Neural progenitor cell (in vitro differentiated cells): ENCODE measurements around the gene RAD51B. TPM values are rescaled to one million over a fixed set of nuclear protein-coding genes. Genes with fewer than 3 reads are reported as not detected.

Experiments
- DNase-seq: peaks from one replicate; pipeline ENCODE4 v3.0.0-alpha.2; 2016; ENCODE audit warnings: low spot score
- H2AFZ ChIP-seq: fragments of 200-600 bp; sonication (generic); replicated peaks from 2 replicates; pipeline ENCODE4 v1.6.1; 2016; ENCODE audit warnings: antibody characterized with exemption
- H3F3A ChIP-seq: fragments of 200-600 bp; sonication (generic); 2 replicates; pipeline ENCODE4 v1.6.1; 2016; ENCODE audit warnings: antibody characterized with exemption, low read depth
- H3K27ac ChIP-seq: fragments of 200-600 bp; sonication (generic); 2 replicates; pipeline ENCODE4 v1.5.1; 2016; ENCODE audit warnings: mild to moderate bottlenecking
- H3K27me3 ChIP-seq: fragments of 200-600 bp; sonication (generic); 2 replicates; pipeline ENCODE4 v1.6.1; 2016; ENCODE audit warnings: mild to moderate bottlenecking, moderate library complexity
- H3K36me3 ChIP-seq: fragments of 200-600 bp; sonication (generic); 2 replicates; pipeline ENCODE4 v1.5.1; 2016
- H3K4me1 ChIP-seq: fragments of 200-600 bp; sonication (generic); 2 replicates; pipeline ENCODE4 v1.6.1; 2016; ENCODE audit warnings: mixed run types
- H3K4me2 ChIP-seq: fragments of 200-600 bp; sonication (generic); 2 replicates; pipeline ENCODE4 v1.6.1; 2016
- H3K4me3 ChIP-seq: fragments of 200-600 bp; sonication (generic); 2 replicates; pipeline ENCODE4 v1.5.1; 2016
- H3K79me2 ChIP-seq: fragments of 200-600 bp; sonication (generic); 2 replicates; pipeline ENCODE4 v1.6.1; 2016; ENCODE audit warnings: low read depth
- H3K9ac ChIP-seq: fragments of 200-600 bp; sonication (generic); 2 replicates; pipeline ENCODE4 v1.6.1; 2016
- H3K9me3 ChIP-seq: fragments of 200-600 bp; sonication (generic); 2 replicates; pipeline ENCODE4 v1.5.1; 2016; ENCODE audit warnings: low read depth
- H4K20me1 ChIP-seq: fragments of 200-600 bp; sonication (generic); 2 replicates; pipeline ENCODE4 v1.6.1; 2016; ENCODE audit warnings: low read depth
- H3K27ac Mint-ChIP-seq: 3 replicates; pipeline ENCODE4 v1.8.0; 2021; ENCODE audit warnings: mixed read lengths
- H3K27me3 Mint-ChIP-seq: 2 replicates; pipeline ENCODE4 v1.8.0; 2022; ENCODE audit warnings: low read depth, mild to moderate bottlenecking, inconsistent platforms, moderate library complexity, mixed read lengths; ENCODE audit not compliant: insufficient read depth
- H3K36me3 Mint-ChIP-seq: 3 replicates; pipeline ENCODE4 v1.8.0; 2021; ENCODE audit warnings: mixed read lengths
- H3K4me1 Mint-ChIP-seq: 3 replicates; pipeline ENCODE4 v1.8.0; 2021; ENCODE audit warnings: mixed read lengths
- H3K4me3 Mint-ChIP-seq: 3 replicates; pipeline ENCODE4 v1.8.0; 2021; ENCODE audit warnings: mild to moderate bottlenecking, moderate library complexity, mixed read lengths
- H3K9me3 Mint-ChIP-seq: 3 replicates; pipeline ENCODE4 v1.8.0; 2020; ENCODE audit warnings: mixed read lengths
- CTCF ChIP-seq: fragments of 200-600 bp; sonication (generic); IDR thresholded peaks from 2 replicates; pipeline ENCODE4 v1.5.1; 2017; ENCODE audit warnings: antibody characterized with exemption, mild to moderate bottlenecking
- EZH2 ChIP-seq: fragments of 200-600 bp; sonication (generic); IDR thresholded peaks from 2 replicates; pipeline ENCODE4 v1.6.1; 2017; ENCODE audit warnings: antibody characterized with exemption, mild to moderate bottlenecking, moderate library complexity
- EZH2phosphoT487 ChIP-seq: fragments of 200-600 bp; sonication (generic); IDR thresholded peaks from 2 replicates; pipeline ENCODE4 v1.6.1; 2017; ENCODE audit warnings: antibody characterized with exemption
- total RNA-seq: library from RNA; depleted of rRNA; stranded (reverse); fragments of >200 nt; gene quantifications from 2 replicates; pipeline ENCODE4 v1.2.3, GENCODE V29; 2015; ENCODE audit warnings: low replicate concordance

The RAD51B gene
- total RNA-seq, 1 donor from 2014 or later = 50.5 TPM

- peaks cover 4% of the 10 kb centered on the region for H3K36me3 Mint-ChIP-seq
- H3K4me1 ChIP-seq = peaks cover 55% of the 10 kb centered on the region
- no peak overlapping the region for H3K4me2 ChIP-seq
- H3K9ac ChIP-seq = no peak overlapping the region
- H3K79me2 ChIP-seq = no peaks in the 10 kb centered on the region
- no peak for DNase-seq
- no peak overlapping the region for H3K27ac ChIP-seq
- no peak overlapping the region for H3K4me3 ChIP-seq
- H3K27me3 ChIP-seq = no peaks in the 10 kb centered on the region
- H3K27ac Mint-ChIP-seq = peak overlapping the region; percentile 83
- H3K9me3 Mint-ChIP-seq = peaks cover 7% of the 10 kb centered on the region
- H3F3A ChIP-seq = peaks cover 24% of the 10 kb centered on the region
- no peaks in the 10 kb centered on the region for H3K36me3 ChIP-seq
- peaks cover 96% of the 10 kb centered on the region for H3K4me1 Mint-ChIP-seq
- TF ChIP-seq EZH2 = no peak
- TF ChIP-seq CTCF = no peak
- TF ChIP-seq EZH2phosphoT487 = no peak
- H3K27me3 Mint-ChIP-seq = peaks cover 25% of the 10 kb centered on the region
- peak overlapping the region; percentile 41 for H3K4me3 Mint-ChIP-seq
- H2AFZ ChIP-seq = no peak overlapping the region
- H3K9me3 ChIP-seq = no peaks in the 10 kb centered on the region
- no peaks in the 10 kb centered on the region for H4K20me1 ChIP-seq
Measured at GRCh38 chr14:68687746-68688145, 868.2 kb downstream of the RAD51B start.

- no peaks in the 10 kb centered on the region for H3K36me3 ChIP-seq
- no peaks in the 10 kb centered on the region for H4K20me1 ChIP-seq
- no peaks in the 10 kb centered on the region for H3K79me2 ChIP-seq
- H3K27me3 ChIP-seq = no peaks in the 10 kb centered on the region
- H2AFZ ChIP-seq = no peak overlapping the region
- H3K36me3 Mint-ChIP-seq = peaks cover 4% of the 10 kb centered on the region
- no peak overlapping the region for H3K4me3 ChIP-seq
- DNase-seq = peak; percentile 40
- H3K27ac ChIP-seq = no peak overlapping the region
- H3K4me2 ChIP-seq = peak overlapping the region; percentile 30
- peaks cover 7% of the 10 kb centered on the region for H3K9me3 Mint-ChIP-seq
- H3K9me3 ChIP-seq = no peaks in the 10 kb centered on the region
- H3K4me3 Mint-ChIP-seq = peak overlapping the region; percentile 78
- peak overlapping the region; percentile 99 for H3K27ac Mint-ChIP-seq
- no peak overlapping the region for H3K9ac ChIP-seq
- peaks cover 96% of the 10 kb centered on the region for H3K4me1 Mint-ChIP-seq
- H3K4me1 ChIP-seq = peaks cover 47% of the 10 kb centered on the region
- TF ChIP-seq EZH2 (no peak), CTCF (peak; percentile 7)
- H3K27me3 Mint-ChIP-seq = peaks cover 23% of the 10 kb centered on the region
- H3F3A ChIP-seq = peaks cover 24% of the 10 kb centered on the region
Measured at GRCh38 chr14:68688872-68689371, 869.3 kb downstream of the RAD51B start.

GRCh38 chr14:68689511-68689910, 869.9 kb downstream of the RAD51B start:
- Histone ChIP-seq H3K4me2 (peak overlapping the region; percentile 30), H3K27me3 (no peaks in the 10 kb centered on the region), H3K4me3 (no peak overlapping the region), H3K27ac (no peak overlapping the region), H3K79me2 (no peaks in the 10 kb centered on the region), H3K9ac (no peak overlapping the region), H2AFZ (no peak overlapping the region), H3K9me3 (no peaks in the 10 kb centered on the region), H3K36me3 (no peaks in the 10 kb centered on the region), H4K20me1 (no peaks in the 10 kb centered on the region), H3F3A (peaks cover 24% of the 10 kb centered on the region), H3K4me1 (peaks cover 44% of the 10 kb centered on the region)
- DNase-seq = no peak
- peaks cover 7% of the 10 kb centered on the region for H3K9me3 Mint-ChIP-seq
- H3K36me3 Mint-ChIP-seq = peaks cover 4% of the 10 kb centered on the region
- peak overlapping the region; percentile 99 for H3K27ac Mint-ChIP-seq
- H3K4me1 Mint-ChIP-seq = peaks cover 96% of the 10 kb centered on the region
- H3K4me3 Mint-ChIP-seq = peak overlapping the region; percentile 78
- TF ChIP-seq EZH2 (no peak), EZH2phosphoT487 (no peak), CTCF (no peak)
- peaks cover 25% of the 10 kb centered on the region for H3K27me3 Mint-ChIP-seq
